ENCODE data around the gene HSD17B4. TPM values are rescaled to one million over a fixed set of nuclear protein-coding genes. Genes with fewer than 3 reads are reported as not detected.

The HSD17B4 gene
- total RNA-seq, 1 donor from 2014 or later, result 142 TPM

DNA sequence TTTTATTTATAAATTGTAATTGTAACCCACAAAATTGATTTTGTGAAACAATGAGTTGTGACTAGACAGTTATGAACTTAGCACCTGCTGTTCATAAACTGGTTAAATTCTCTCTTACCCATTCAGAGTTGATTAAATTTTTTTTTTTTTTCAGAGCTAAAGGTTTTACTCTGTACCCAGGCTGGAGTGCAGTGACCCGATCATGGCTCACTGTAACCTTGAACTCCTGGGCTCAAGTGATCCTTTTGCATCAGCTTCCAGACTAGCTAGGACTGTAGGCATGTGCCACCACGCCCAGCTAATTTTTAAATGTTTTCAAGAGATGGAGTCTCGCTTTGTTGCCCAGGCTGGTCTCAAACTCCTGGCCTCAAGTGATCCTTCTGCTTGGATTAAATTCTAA lies 1.9 kb downstream of the HSD17B4 start:
- H3K4me3 ChIP-seq (ENCODE audit: low read depth, low read length), result no peak overlapping the region
- no peak for DNase-seq (ENCODE audit: low read depth)
- TF ChIP-seq, protein P1, sequence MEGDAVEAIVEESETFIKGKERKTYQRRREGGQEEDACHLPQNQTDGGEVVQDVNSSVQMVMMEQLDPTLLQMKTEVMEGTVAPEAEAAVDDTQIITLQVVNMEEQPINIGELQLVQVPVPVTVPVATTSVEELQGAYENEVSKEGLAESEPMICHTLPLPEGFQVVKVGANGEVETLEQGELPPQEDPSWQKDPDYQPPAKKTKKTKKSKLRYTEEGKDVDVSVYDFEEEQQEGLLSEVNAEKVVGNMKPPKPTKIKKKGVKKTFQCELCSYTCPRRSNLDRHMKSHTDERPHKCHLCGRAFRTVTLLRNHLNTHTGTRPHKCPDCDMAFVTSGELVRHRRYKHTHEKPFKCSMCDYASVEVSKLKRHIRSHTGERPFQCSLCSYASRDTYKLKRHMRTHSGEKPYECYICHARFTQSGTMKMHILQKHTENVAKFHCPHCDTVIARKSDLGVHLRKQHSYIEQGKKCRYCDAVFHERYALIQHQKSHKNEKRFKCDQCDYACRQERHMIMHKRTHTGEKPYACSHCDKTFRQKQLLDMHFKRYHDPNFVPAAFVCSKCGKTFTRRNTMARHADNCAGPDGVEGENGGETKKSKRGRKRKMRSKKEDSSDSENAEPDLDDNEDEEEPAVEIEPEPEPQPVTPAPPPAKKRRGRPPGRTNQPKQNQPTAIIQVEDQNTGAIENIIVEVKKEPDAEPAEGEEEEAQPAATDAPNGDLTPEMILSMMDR (conservative IDR thresholded peaks at IDR 0.05; ENCODE audit: low read depth, low read length), result no peak

DNA sequence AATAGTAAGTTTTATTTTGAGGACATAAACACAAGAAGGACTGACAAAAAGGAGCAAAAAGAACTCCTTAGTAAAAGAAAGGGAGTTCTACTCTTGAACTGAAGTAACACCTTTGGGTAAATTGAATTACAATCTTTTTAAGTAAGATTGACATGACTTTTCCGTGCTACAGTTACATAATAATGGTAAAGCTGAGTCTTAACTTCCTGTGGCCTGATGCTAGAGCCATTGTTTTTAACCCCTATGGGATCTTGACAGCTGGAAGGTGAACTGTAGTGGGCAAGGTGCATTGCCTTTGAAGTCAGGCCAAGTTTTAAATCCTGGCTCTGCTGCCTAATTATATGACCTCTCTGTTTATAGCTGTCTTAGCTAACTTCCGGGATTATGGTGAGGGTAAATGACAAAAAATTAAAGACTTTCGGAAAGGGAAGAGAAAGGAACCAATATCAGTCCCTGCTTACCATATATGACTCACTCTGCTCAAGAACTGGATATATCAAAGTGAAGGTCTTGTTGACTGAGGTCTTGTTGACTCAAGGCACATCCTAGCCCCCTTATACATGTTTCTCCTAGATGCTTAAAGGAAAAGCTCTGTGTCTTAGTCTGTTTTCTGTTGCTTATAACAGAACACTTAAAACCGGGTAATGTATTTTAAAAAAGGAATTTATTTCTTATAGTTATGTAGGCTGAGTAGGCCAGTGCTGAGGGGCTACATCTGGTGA lies 6.8 kb downstream of the HSD17B4 start:
- H3K4me3 ChIP-seq (ENCODE audit: low read depth, low read length), result no peak overlapping the region
- no peak for DNase-seq (ENCODE audit: low read depth)
- TF ChIP-seq, protein P1 (conservative IDR thresholded peaks at IDR 0.05; ENCODE audit: low read depth, low read length), result no peak

DNA sequence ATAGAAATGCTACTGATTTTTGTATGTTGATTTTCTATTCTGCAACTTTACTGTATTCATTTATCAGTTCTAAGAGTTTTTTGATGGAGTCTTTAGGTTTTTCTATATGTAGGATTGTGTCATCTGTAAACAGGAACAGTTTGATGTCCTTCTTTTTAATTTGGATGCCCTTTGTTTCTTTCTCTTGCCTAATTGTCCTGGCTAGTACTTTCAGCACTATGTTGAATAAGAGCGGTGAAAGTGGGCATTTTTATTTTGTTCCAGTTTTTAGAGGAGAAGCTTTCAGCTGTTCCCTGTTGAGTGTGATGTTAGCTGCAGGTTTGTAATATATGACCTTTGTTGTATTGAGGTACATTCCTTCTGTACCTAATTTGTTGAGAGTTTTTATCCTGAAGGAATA lies 13.3 kb downstream of the HSD17B4 start:
- H3K4me3 ChIP-seq (ENCODE audit: low read depth, low read length), result no peak overlapping the region
- DNase-seq (ENCODE audit: low read depth), result no peak
- TF ChIP-seq, protein P1 (conservative IDR thresholded peaks at IDR 0.05; ENCODE audit: low read depth, low read length), result no peak

DNA sequence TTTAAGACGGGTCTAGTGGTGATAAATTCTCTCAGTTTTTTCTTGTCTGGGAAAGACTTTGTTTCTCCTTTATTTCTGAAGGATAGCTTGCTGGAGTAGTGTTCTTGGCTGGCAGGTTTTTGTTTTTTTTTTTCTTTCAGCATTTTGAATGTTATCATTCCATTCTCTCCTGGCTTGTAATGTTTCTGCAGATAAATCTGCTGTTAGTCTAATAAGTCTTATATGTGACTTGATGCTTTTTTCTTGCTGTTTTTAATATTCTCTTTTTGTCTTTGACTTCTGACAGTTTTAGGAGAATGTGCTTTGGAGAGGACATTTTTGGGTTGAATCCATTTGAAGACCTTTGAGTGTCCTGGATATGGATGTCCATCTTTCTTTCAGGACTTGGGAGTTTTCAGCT lies 16.0 kb downstream of the HSD17B4 start:
- H3K4me3 ChIP-seq (ENCODE audit: low read depth, low read length), result no peak overlapping the region
- DNase-seq (ENCODE audit: low read depth), result no peak
- TF ChIP-seq, protein P1 (conservative IDR thresholded peaks at IDR 0.05; ENCODE audit: low read depth, low read length), result no peak

DNA sequence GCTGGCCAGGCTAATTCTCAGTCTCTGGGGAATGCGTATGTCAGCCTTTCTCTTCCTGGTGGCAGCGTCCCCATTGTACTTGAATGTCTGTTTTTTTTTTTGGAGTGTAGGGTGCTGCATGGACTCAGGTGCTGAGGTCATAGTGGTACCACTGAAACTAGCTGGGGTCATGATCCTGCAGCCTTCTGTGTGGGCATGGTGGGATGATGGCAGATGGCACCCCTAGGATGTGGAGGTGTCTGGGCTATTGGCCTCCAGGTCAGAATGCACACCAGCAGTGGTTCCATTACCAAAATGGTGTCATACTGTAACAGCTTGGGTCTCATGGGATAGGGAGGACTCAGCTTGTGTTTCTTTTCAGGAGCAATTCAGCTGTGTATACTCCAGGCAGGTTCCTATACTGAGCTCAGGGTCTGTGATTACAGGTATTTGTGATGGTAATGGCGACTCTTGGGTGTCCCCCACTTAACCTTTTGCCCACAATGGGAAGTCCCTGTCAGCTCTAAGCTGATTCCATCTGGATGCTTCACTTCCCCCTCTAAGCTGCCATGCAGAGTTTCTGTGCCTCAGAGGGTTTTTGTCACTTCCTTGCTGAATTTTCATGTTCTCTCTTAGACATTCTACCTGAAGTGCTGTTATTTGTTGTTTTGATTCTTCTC lies 17.9 kb downstream of the HSD17B4 start:
- DNase-seq (ENCODE audit: low read depth), result no peak
- no peak overlapping the region for H3K4me3 ChIP-seq (ENCODE audit: low read depth, low read length)
- TF ChIP-seq, protein P1 (conservative IDR thresholded peaks at IDR 0.05; ENCODE audit: low read depth, low read length), result no peak

DNA sequence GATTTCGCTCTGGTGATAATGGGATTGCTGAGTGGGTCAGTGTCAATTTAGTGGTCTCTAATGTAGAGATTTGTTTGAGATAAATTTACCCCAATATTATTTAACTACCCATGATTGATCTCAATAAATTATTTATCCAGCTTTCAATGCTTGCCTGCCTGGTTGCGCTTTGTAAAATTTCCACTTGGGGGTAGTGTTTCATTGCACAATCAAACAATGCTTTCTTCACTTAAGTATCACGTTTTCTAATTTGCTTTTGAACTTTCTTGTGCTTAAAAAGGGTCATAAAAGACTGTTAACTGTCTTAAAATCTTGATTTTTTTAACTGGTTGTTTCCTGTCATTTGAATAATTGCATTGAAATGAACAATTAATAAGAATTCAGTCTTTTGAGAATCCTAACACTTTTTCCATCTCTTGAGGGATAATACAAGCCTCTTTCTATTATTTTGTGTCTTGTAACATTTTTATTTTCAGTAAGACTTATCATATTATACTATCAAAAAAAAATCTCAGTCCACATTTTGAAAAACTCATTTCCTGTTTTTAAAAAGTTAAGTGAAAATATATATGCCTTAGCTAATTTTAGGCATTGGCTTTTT lies 18.7 kb downstream of the HSD17B4 start:
- no peak overlapping the region for H3K4me3 ChIP-seq (ENCODE audit: low read depth, low read length)
- TF ChIP-seq, protein P1 (conservative IDR thresholded peaks at IDR 0.05; ENCODE audit: low read depth, low read length), result peak; percentile 73
- no peak for DNase-seq (ENCODE audit: low read depth)
